ENCODE data around the gene RAB15. TPM values are rescaled to one million over a fixed set of nuclear protein-coding genes. Genes with fewer than 3 reads are reported as not detected.

The RAB15 gene
- total RNA-seq, 1 donor = 4.0 TPM

DNA sequence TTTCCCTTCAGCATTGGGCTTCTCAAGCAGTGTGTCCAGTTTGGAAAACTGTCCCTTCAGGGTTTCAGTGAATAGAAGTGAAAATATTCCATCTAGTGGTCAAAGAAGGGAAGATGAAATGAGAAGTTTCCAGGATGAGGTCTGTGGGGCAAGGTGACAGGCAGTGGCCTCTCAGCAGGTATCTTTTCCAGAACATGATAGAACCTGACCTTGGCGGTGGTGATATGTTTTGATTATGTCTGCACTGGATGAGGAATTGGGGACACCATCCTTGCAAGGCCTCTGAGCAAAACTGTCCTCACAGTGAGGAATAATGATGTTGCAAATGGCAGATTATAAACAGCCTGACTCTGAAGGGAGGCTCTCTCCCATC lies 34.3 kb downstream of the RAB15 start:
- no peaks in the 10 kb centered on the region for H3K9me3 ChIP-seq (ENCODE audit: low read depth, low read length)
- H3K4me1 ChIP-seq (ENCODE audit: insufficient read depth, low read length) = no peaks in the 10 kb centered on the region
- H3K27ac ChIP-seq (ENCODE audit: low read depth, low read length) = no peak overlapping the region
- TF ChIP-seq, protein P1, sequence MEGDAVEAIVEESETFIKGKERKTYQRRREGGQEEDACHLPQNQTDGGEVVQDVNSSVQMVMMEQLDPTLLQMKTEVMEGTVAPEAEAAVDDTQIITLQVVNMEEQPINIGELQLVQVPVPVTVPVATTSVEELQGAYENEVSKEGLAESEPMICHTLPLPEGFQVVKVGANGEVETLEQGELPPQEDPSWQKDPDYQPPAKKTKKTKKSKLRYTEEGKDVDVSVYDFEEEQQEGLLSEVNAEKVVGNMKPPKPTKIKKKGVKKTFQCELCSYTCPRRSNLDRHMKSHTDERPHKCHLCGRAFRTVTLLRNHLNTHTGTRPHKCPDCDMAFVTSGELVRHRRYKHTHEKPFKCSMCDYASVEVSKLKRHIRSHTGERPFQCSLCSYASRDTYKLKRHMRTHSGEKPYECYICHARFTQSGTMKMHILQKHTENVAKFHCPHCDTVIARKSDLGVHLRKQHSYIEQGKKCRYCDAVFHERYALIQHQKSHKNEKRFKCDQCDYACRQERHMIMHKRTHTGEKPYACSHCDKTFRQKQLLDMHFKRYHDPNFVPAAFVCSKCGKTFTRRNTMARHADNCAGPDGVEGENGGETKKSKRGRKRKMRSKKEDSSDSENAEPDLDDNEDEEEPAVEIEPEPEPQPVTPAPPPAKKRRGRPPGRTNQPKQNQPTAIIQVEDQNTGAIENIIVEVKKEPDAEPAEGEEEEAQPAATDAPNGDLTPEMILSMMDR (IDR thresholded peaks at IDR 0.05; ENCODE audit: extremely low read depth, low read depth, low read length) = peak; percentile 45
- H3K36me3 ChIP-seq (ENCODE audit: insufficient read depth, low read length) = peaks cover 20% of the 10 kb centered on the region
- no peak overlapping the region for H3K4me3 ChIP-seq (ENCODE audit: insufficient read depth, low read length)
- DNase-seq (ENCODE audit: insufficient read length, low spot score, missing footprints) = no peak
- H3K79me2 ChIP-seq (ENCODE audit: insufficient read depth, low read length) = peaks cover 2% of the 10 kb centered on the region
- H3K27me3 ChIP-seq (ENCODE audit: insufficient read depth, low read length) = no peaks in the 10 kb centered on the region
- no peak overlapping the region for H3K4me2 ChIP-seq (ENCODE audit: insufficient read depth, low read length)
- no peak overlapping the region for H2AFZ ChIP-seq (ENCODE audit: low read length)
- peaks cover 15% of the 10 kb centered on the region for H4K20me1 ChIP-seq (ENCODE audit: insufficient read depth, low read length)

DNA sequence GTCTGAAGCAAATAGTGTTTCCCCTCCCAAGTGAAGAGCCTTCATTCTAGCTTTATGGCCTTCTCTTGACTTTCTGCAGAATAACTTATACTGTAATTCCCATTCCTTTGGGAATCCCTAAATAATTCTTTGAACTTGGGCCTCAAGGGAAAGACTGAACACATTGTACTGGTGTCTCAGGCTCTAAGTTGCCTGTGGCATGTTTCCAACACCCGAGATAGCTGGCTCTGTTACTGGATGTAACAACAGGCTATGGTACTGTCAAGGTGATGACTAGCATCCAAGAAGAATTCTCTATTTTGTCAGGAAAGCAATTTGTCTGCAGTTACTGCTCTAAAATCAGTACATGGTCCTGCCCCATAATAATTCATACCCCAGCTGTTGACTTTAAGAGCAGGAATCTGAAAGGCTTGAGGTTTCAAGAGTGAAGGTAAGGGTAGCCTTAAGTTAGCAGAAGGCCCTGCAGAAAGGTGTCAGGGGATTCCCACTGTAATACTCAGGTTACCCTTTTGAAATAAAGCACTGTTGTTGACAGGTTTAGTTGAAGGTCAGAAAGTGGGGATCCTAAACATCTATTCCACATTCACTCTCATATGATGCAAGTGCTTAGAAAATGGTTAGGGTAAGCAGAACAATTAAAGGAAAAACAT lies 34.8 kb downstream of the RAB15 start:
- no peak for DNase-seq (ENCODE audit: insufficient read length, low spot score, missing footprints)
- H3K4me2 ChIP-seq (ENCODE audit: insufficient read depth, low read length) = no peak overlapping the region
- TF ChIP-seq, protein P1 (IDR thresholded peaks at IDR 0.05; ENCODE audit: extremely low read depth, low read depth, low read length) = no peak
- H3K4me1 ChIP-seq (ENCODE audit: insufficient read depth, low read length) = no peaks in the 10 kb centered on the region
- peaks cover 25% of the 10 kb centered on the region for H3K36me3 ChIP-seq (ENCODE audit: insufficient read depth, low read length)
- no peak overlapping the region for H3K27ac ChIP-seq (ENCODE audit: low read depth, low read length)
- no peak overlapping the region for H3K4me3 ChIP-seq (ENCODE audit: insufficient read depth, low read length)
- H3K27me3 ChIP-seq (ENCODE audit: insufficient read depth, low read length) = no peaks in the 10 kb centered on the region
- peaks cover 3% of the 10 kb centered on the region for H3K79me2 ChIP-seq (ENCODE audit: insufficient read depth, low read length)
- H2AFZ ChIP-seq (ENCODE audit: low read length) = no peak overlapping the region
- no peaks in the 10 kb centered on the region for H3K9me3 ChIP-seq (ENCODE audit: low read depth, low read length)
- peaks cover 15% of the 10 kb centered on the region for H4K20me1 ChIP-seq (ENCODE audit: insufficient read depth, low read length)

DNA sequence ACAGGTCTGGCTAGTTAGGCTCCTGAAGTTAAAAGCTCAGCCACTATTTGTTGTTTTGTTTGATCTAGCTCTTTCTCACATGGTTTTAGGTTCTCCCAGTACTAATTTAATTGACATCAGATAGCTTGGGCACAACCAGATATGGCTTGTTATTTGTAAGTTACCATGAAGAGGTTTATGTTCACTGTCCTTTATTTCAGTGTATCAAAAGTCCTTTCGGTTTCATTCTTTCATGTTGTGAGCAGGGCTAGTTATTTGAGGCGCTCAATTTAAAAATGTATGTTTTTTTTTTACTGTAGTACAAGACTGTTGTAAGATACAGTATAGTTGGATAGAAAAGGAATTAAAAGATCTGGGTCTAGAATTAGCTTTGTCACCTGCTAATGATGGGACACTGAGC lies 36.6 kb downstream of the RAB15 start:
- Histone ChIP-seq H3K4me1 (ENCODE audit: insufficient read depth, low read length) (no peaks in the 10 kb centered on the region), H3K27me3 (ENCODE audit: insufficient read depth, low read length) (no peaks in the 10 kb centered on the region), H3K4me2 (ENCODE audit: insufficient read depth, low read length) (no peak overlapping the region), H3K36me3 (ENCODE audit: insufficient read depth, low read length) (peaks cover 43% of the 10 kb centered on the region), H3K9me3 (ENCODE audit: low read depth, low read length) (no peaks in the 10 kb centered on the region), H3K79me2 (ENCODE audit: insufficient read depth, low read length) (peaks cover 6% of the 10 kb centered on the region), H4K20me1 (ENCODE audit: insufficient read depth, low read length) (peaks cover 15% of the 10 kb centered on the region), H2AFZ (ENCODE audit: low read length) (no peak overlapping the region), H3K4me3 (ENCODE audit: insufficient read depth, low read length) (no peak overlapping the region), H3K27ac (ENCODE audit: low read depth, low read length) (no peak overlapping the region)
- TF ChIP-seq, protein P1 (IDR thresholded peaks at IDR 0.05; ENCODE audit: extremely low read depth, low read depth, low read length) = no peak
- DNase-seq (ENCODE audit: insufficient read length, low spot score, missing footprints) = no peak

DNA sequence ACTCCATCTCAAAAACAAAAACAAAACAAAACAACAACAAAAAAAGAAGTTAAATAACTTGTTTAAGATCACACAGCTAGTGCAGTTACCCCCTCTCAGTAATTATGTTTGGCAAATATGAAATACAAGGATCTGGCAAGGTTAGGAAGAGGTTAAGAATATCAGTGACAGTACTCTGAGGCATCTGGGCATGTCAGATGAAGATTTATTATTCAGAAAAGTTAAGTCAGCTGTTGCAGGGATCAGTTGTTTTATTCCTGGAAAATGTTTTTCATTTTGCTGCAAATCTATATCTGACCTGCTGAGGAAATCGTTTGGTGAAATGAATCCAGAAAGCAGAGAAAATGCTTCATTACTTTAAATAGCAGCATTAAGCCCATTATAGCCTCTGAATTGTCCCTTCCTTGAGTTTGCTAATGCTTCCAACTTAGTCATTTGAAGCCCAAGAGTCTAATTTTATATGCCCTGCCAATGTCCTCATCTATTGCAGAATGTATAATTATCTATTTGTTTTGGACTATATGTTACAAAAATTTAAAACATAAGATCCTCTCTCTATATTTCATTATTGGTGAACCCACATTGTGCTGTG lies 37.7 kb downstream of the RAB15 start:
- no peak for DNase-seq (ENCODE audit: insufficient read length, low spot score, missing footprints)
- H3K27ac ChIP-seq (ENCODE audit: low read depth, low read length) = no peak overlapping the region
- TF ChIP-seq, protein P1 (IDR thresholded peaks at IDR 0.05; ENCODE audit: extremely low read depth, low read depth, low read length) = no peak
- peaks cover 15% of the 10 kb centered on the region for H4K20me1 ChIP-seq (ENCODE audit: insufficient read depth, low read length)
- H3K4me1 ChIP-seq (ENCODE audit: insufficient read depth, low read length) = no peaks in the 10 kb centered on the region
- no peaks in the 10 kb centered on the region for H3K27me3 ChIP-seq (ENCODE audit: insufficient read depth, low read length)
- peaks cover 45% of the 10 kb centered on the region for H3K36me3 ChIP-seq (ENCODE audit: insufficient read depth, low read length)
- H3K79me2 ChIP-seq (ENCODE audit: insufficient read depth, low read length) = peaks cover 14% of the 10 kb centered on the region
- H3K4me2 ChIP-seq (ENCODE audit: insufficient read depth, low read length) = no peak overlapping the region
- no peaks in the 10 kb centered on the region for H3K9me3 ChIP-seq (ENCODE audit: low read depth, low read length)
- no peak overlapping the region for H2AFZ ChIP-seq (ENCODE audit: low read length)
- H3K4me3 ChIP-seq (ENCODE audit: insufficient read depth, low read length) = no peak overlapping the region
